KMS-11 (cell line): Measurements from ENCODE around the gene SUN5.

Source experiments
- H2AFZ ChIP-seq: fragments of 200-600 bp; sonication (generic); 2 replicates; pipeline ENCODE4 v1.6.1; 2016; ENCODE audit warnings: antibody characterized with exemption, mixed run types, low read depth
- H3K27ac ChIP-seq: fragments of 200-600 bp; sonication (generic); 2 replicates; pipeline ENCODE4 v1.6.1; 2016; ENCODE audit warnings: mild to moderate bottlenecking, mixed run types
- H3K27me3 ChIP-seq: fragments of 200-600 bp; sonication (generic); 2 replicates; pipeline ENCODE4 v1.6.1; 2017; ENCODE audit warnings: mild to moderate bottlenecking, low read depth, mixed run types, moderate library complexity; ENCODE audit not compliant: insufficient read depth
- H3K36me3 ChIP-seq: fragments of 200-600 bp; sonication (generic); 2 replicates; pipeline ENCODE4 v1.6.1; 2017; ENCODE audit warnings: mild to moderate bottlenecking, mixed run types; ENCODE audit not compliant: insufficient read depth
- H3K4me1 ChIP-seq: fragments of 200-600 bp; sonication (generic); 2 replicates; pipeline ENCODE4 v1.6.1; 2016; ENCODE audit warnings: mild to moderate bottlenecking, low read depth, mixed run types; ENCODE audit not compliant: poor library complexity, severe bottlenecking
- H3K4me2 ChIP-seq: fragments of 200-600 bp; sonication (generic); 2 replicates; pipeline ENCODE4 v1.7.0; 2016; ENCODE audit warnings: mild to moderate bottlenecking, mixed run types
- H3K4me3 ChIP-seq: fragments of 200-600 bp; sonication (generic); IDR thresholded peaks from 2 replicates; pipeline ENCODE4 v1.6.1; 2017; ENCODE audit warnings: low read depth, low read length, mixed read lengths; ENCODE audit not compliant: insufficient read depth
- H3K79me2 ChIP-seq: fragments of 200-600 bp; sonication (generic); 2 replicates; pipeline ENCODE4 v1.6.1; 2016; ENCODE audit warnings: low read depth, mixed run types; ENCODE audit not compliant: insufficient read depth
- H3K9ac ChIP-seq: fragments of 200-600 bp; sonication (generic); 2 replicates; pipeline ENCODE4 v1.6.1; 2016; ENCODE audit warnings: mild to moderate bottlenecking, mixed run types
- H4K20me1 ChIP-seq: fragments of 200-600 bp; sonication (generic); 2 replicates; pipeline ENCODE4 v1.6.1; 2016; ENCODE audit warnings: mild to moderate bottlenecking, mixed run types; ENCODE audit not compliant: insufficient read depth
- TF ChIP-seq, protein P1 (sequence below): fragments of 200-600 bp; sonication (generic); conservative IDR thresholded peaks from 2 replicates; pipeline ENCODE4 v1.6.1; 2017; ENCODE audit warnings: low read depth, mild to moderate bottlenecking, antibody characterized with exemption, low read length, moderate library complexity, mixed read lengths

Gene SUN5

GRCh38 chr20:32991792-32992641 is 12.2 kb downstream of the SUN5 start:
- H3K4me2 ChIP-seq = no peak overlapping the region
- H3K27ac ChIP-seq = no peak overlapping the region

DNA sequence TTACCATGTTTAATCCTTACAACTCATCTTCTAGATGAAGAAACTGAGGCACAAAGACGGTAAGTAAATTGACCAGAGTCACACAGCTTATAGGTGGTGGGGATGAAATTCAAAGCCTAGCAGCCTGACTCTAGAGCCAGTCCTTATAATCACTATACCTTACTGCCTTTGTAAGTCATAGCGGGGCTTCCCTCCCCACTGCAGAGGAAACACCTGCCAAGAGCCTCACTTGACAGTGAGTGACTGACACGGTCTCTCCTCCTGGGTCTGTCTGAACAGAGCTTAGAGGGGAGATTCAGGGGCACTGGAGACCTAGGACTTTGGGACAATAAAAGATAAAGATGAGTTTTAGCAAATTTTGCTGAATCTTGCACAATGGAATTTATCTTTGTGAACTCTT is 12.8 kb downstream of the SUN5 start:
- H3K79me2 ChIP-seq = no peaks in the 10 kb centered on the region
- H3K4me1 ChIP-seq = no peaks in the 10 kb centered on the region
- no peak overlapping the region for H3K27ac ChIP-seq
- H3K4me3 ChIP-seq = no peak overlapping the region
- H3K27me3 ChIP-seq = no peaks in the 10 kb centered on the region; the same call in 1 of the 2 replicates
- TF ChIP-seq, protein P1, sequence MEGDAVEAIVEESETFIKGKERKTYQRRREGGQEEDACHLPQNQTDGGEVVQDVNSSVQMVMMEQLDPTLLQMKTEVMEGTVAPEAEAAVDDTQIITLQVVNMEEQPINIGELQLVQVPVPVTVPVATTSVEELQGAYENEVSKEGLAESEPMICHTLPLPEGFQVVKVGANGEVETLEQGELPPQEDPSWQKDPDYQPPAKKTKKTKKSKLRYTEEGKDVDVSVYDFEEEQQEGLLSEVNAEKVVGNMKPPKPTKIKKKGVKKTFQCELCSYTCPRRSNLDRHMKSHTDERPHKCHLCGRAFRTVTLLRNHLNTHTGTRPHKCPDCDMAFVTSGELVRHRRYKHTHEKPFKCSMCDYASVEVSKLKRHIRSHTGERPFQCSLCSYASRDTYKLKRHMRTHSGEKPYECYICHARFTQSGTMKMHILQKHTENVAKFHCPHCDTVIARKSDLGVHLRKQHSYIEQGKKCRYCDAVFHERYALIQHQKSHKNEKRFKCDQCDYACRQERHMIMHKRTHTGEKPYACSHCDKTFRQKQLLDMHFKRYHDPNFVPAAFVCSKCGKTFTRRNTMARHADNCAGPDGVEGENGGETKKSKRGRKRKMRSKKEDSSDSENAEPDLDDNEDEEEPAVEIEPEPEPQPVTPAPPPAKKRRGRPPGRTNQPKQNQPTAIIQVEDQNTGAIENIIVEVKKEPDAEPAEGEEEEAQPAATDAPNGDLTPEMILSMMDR = no peak
- no peaks in the 10 kb centered on the region for H3K36me3 ChIP-seq
- no peak overlapping the region for H3K9ac ChIP-seq
- H3K4me2 ChIP-seq = no peak overlapping the region
- H2AFZ ChIP-seq = no peak overlapping the region
- no peaks in the 10 kb centered on the region for H4K20me1 ChIP-seq

More at GRCh38 chr20:32991792-32992641, 12.2 kb downstream of the SUN5 start:
- Histone ChIP-seq H3K4me1 (no peaks in the 10 kb centered on the region), H2AFZ (no peak overlapping the region), H3K36me3 (no peaks in the 10 kb centered on the region), H3K79me2 (no peaks in the 10 kb centered on the region), H4K20me1 (no peaks in the 10 kb centered on the region), H3K27me3 (no peaks in the 10 kb centered on the region; the same call in 1 of the 2 replicates), H3K9ac (no peak overlapping the region), H3K4me3 (no peak overlapping the region)
- TF ChIP-seq, protein P1 = no peak

- no peaks in the 10 kb centered on the region for H4K20me1 ChIP-seq
- H3K36me3 ChIP-seq = no peaks in the 10 kb centered on the region
- H3K27ac ChIP-seq = no peak overlapping the region
- TF ChIP-seq, protein P1 = no peak
- no peak overlapping the region for H3K4me3 ChIP-seq
- no peaks in the 10 kb centered on the region for H3K27me3 ChIP-seq
- no peak overlapping the region for H3K4me2 ChIP-seq
- no peak overlapping the region for H3K9ac ChIP-seq
- no peak overlapping the region for H2AFZ ChIP-seq
- H3K79me2 ChIP-seq = no peaks in the 10 kb centered on the region
- no peaks in the 10 kb centered on the region for H3K4me1 ChIP-seq
Measured at GRCh38 chr20:32990426-32990825, 13.8 kb downstream of the SUN5 start.

DNA sequence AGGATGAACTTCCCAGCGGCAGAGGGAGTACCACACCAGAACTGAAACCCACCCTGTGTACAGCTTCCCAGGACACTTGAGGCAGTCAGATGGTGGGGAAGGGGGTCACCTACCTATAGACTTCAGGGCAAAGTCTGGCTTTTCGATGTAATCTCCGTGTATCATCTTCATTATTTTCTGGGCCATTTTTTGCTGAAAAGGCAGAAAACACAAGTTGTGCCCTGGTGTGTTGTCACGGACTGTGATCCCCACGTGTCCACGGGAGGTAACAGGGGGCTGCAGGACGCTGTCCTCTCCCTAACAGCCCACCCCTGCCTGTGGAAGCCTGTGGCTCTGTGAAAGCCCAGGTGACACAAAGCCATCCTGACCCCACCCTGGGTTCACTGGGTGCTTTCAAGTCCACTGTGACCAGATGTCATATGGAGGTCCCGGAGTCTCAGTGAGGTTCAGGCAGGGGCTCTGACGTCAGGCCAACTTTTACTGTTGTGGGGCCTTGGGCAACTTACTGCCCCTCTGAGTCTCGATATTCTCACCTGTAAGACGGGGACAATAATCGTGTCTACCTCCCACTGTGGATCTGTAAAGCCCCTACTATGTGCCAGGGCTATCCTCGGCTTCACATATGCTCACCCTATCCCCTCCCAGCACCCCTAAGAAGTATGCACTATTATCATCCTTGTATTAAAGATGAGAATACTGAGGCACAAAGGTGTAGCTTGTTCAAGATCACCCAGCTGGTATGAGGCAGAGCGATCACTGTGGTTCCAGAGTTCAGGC is 14.5 kb downstream of the SUN5 start:
- Histone ChIP-seq H2AFZ (no peak overlapping the region), H3K4me3 (no peak overlapping the region), H4K20me1 (no peaks in the 10 kb centered on the region), H3K27me3 (no peaks in the 10 kb centered on the region; the same call in 1 of the 2 replicates), H3K27ac (no peak overlapping the region), H3K9ac (no peak overlapping the region), H3K4me2 (no peak overlapping the region), H3K36me3 (no peaks in the 10 kb centered on the region), H3K79me2 (no peaks in the 10 kb centered on the region), H3K4me1 (no peaks in the 10 kb centered on the region)
- TF ChIP-seq, protein P1 = no peak
